Aorta (tissue), 5 donors: Measurements from ENCODE around the gene TCP11L1. TPM values are rescaled to one million over a fixed set of nuclear protein-coding genes. Genes with fewer than 3 reads are reported as not detected.
"Not testable (repeated sequence)": the region's sequence is repeated elsewhere in the genome, so short reads cannot be mapped to it uniquely, and the experiment has no call there.

ENCODE experiments used
- ATAC-seq: fragments of 200-7000 bp; cut with Tn5 transposase; one replicate; pipeline ENCODE4 v1.9.1; 2022; ENCODE audit warnings: moderate library complexity; ENCODE audit not compliant: low FRiP score
- DNase-seq, 2 donors: peaks; one replicate each; pipeline ENCODE4 v3.0.0-alpha.2; 2020
- H3K27ac ChIP-seq, 2 donors: one replicate each; pipeline ENCODE4 v1.5.1; 2013; ENCODE audit warnings: low read length in 2 of 2, mild to moderate bottlenecking in 2 of 2, moderate library complexity in 2 of 2, control low read depth in 1 of 2, inconsistent platforms in 1 of 2, low read depth in 1 of 2
- H3K27me3 ChIP-seq, 2 donors: one replicate each; pipeline ENCODE4 v1.6.1; 2013; ENCODE audit warnings: control low read depth in 1 of 2, low read length in 1 of 2, mild to moderate bottlenecking in 1 of 2, moderate library complexity in 1 of 2; ENCODE audit not compliant: insufficient read depth in 2 of 2, control insufficient read depth in 1 of 2
- H3K36me3 ChIP-seq, 2 donors: one replicate each; pipeline ENCODE4 v1.6.1; 2013; ENCODE audit warnings: control low read depth in 1 of 2, low read length in 1 of 2, mild to moderate bottlenecking in 1 of 2; ENCODE audit not compliant: insufficient read depth in 2 of 2, control insufficient read depth in 1 of 2
- H3K4me1 ChIP-seq, 2 donors: one replicate each; pipeline ENCODE4 v1.6.1; 2013; ENCODE audit warnings: low read length in 2 of 2, control low read depth in 1 of 2, mild to moderate bottlenecking in 1 of 2, moderate library complexity in 1 of 2; ENCODE audit not compliant: insufficient read depth in 2 of 2, control insufficient read depth in 1 of 2
- H3K4me3 ChIP-seq, 2 donors: one replicate each; pipeline ENCODE4 v1.5.1; 2013; ENCODE audit warnings: low read length in 2 of 2, control low read depth in 1 of 2, mild to moderate bottlenecking in 1 of 2
- H3K9me3 ChIP-seq: one replicate; pipeline ENCODE4 v1.6.1; 2013; ENCODE audit warnings: mild to moderate bottlenecking, low read length; ENCODE audit not compliant: control insufficient read depth
- WGBS, 2 donors: extraction: QIAGEN DNeasy Blood & Tissue Kit; methylation state at CpG; one replicate each; pipeline ENCODE4 v1.1.7; 2013; 5-methylcytosine and 5-hydroxymethylcytosine counted together
- intact Hi-C, 2 donors: fragments of 100-400 bp; cut with DNase I; formaldehyde crosslinking; loops; one replicate each; pipeline versions ENCODE4 v1.14.2 to v1.15.0; 2022
- polyA plus RNA-seq, 2 donors: library from polyadenylated mRNA; stranded (reverse); fragments of 200-250 nt; gene quantifications; one replicate each; pipeline ENCODE4 v1.2.3, GENCODE V29; 2013
- total RNA-seq, 2 donors: library from RNA; stranded (reverse); fragmentation: NEBNext Ultra II Directional; extraction: Animal tissue kit (Norgen Biotek cat#: 25700); gene quantifications; one replicate each; pipeline ENCODE4 v1.2.1, GENCODE V29; 2021
- donor health status: healthy with polysubstance abuse.
- donor health status: Bipolar disorder and iron deficiency.
- donor health status: DM: no; HTN: no; CAD: no.
- donor health status: DM: no; HTN: no; CAD: no.
- donor health status: DM: yes; HTN: yes; CAD: no.

The TCP11L1 gene
- total and polyA plus RNA-seq, 4 donors: 10.8 to 39.4 (median 23.7) TPM

DNA sequence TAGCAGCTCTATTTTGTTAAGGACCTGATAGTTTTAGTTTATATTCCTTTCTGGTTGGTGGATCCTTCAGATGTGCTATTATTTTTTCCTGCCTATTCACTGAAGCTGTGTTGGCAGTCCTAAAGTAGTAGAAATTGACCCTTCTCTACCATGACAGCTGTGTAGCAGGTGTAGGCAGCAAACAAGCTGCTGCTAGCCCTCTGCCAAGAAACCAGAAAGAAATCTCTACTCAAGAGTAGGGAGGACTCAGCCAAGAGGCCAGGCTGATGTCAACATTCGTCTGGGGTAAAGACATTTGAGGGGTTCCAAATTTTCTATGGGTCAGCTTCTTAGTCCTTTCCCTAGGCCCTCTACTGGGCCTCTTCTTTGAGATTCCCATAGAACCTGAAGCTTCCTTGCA, 70.7 kb downstream of the TCP11L1 start:
- no peaks in the 10 kb centered on the region for H3K9me3 ChIP-seq
- 38 to 71% methylated on average over 1 of the region's 1 CpG for WGBS, 2 donors
- H3K4me1 ChIP-seq: no peaks in the 10 kb centered on the region
- H3K27ac ChIP-seq: no peak overlapping the region
- H3K36me3 ChIP-seq: no peaks in the 10 kb centered on the region
- no peak for DNase-seq
- H3K27me3 ChIP-seq: no peaks in the 10 kb centered on the region
- intact Hi-C loops: no loop called here
- no peak for ATAC-seq
- H3K4me3 ChIP-seq: no peak overlapping the region

DNA sequence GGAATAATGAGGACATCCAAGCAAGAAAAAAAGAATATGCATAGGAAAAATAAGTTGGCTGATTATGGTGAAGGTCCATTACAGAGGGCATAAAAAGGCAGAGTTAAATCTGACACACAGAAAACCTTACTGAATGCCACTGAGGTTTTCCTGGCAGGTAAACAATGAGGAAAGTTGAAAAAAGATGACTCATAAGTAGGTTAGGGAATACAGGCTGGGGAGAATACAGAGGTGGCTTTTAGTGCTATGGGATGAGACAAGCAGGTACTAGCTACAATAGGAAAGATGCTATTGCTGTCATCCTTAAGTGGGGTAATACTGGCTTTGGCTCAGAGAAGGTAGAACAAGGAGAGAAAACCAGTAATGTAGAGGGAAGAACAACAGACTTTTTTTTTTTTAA, 77.2 kb downstream of the TCP11L1 start:
- Histone ChIP-seq H3K4me3 (no peak overlapping the region), H3K27ac (no peak overlapping the region), H3K36me3 (no peaks in the 10 kb centered on the region), H3K4me1 (no peaks in the 10 kb centered on the region), H3K9me3 (no peaks in the 10 kb centered on the region), H3K27me3 (no peaks in the 10 kb centered on the region)
- intact Hi-C loops: no loop called here
- no peak for DNase-seq
- no peak for ATAC-seq

DNA sequence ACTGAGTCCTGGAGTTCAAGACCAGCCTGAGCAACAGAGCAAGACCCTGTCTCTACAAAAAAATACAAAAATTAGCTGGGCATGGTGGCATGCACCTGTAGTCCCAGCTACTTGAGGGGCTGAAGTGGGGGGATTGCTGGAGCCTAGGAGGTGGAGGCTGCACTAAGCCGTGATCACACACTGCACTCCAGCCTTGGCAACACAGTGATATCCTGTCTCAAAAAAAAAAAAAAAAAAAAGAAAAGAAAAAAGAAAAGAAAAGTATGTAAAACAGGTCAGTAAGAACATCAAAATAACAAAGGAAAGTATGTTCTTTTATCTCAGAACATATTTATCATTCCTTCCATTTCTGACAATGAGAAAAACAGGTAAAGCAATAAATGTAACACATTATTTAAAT, 83.3 kb downstream of the TCP11L1 start:
- H3K27me3 ChIP-seq, H3K4me1 ChIP-seq, H3K4me3 ChIP-seq, H3K27ac ChIP-seq, H3K36me3 ChIP-seq, ATAC-seq, H3K9me3 ChIP-seq, intact Hi-C loops, DNase-seq: not testable (repeated sequence)
- WGBS, 2 donors: 85 to 100% methylated on average over 1 of the region's 1 CpG

Other genes with a start within 250 kb of the TCP11L1 start
- gene CCDC73, start 244.9 kb upstream of the TCP11L1 start, total RNA-seq: not detected
- gene CCDC73, start 244.9 kb upstream of the TCP11L1 start, polyA plus RNA-seq: not detected
- 1 to 10 TPM; 2.0 TPM for gene PRRG4, start 209.6 kb upstream of the TCP11L1 start, total RNA-seq
- gene PRRG4, start 209.6 kb upstream of the TCP11L1 start, polyA plus RNA-seq: 1 to 10 TPM in 1 of 2 donors, under 1 TPM in 1; 0.26 to 2.1 TPM
- 10 to 100 TPM; 22.1 to 34.3 TPM for gene QSER1, start 146.8 kb upstream of the TCP11L1 start, total RNA-seq
- gene QSER1, start 146.8 kb upstream of the TCP11L1 start, polyA plus RNA-seq: 1 to 10 TPM; 2.5 to 3.9 TPM
- gene DEPDC7, start 23.7 kb upstream of the TCP11L1 start, total RNA-seq: 1 to 10 TPM in 1 of 2 donors, under 1 TPM in 1; 0.78 to 2.6 TPM
- gene DEPDC7, start 23.7 kb upstream of the TCP11L1 start, polyA plus RNA-seq: 1 to 10 TPM in 1 of 2 donors, under 1 TPM in 1; 0.31 to 6.4 TPM
- gene CSTF3, start 121.9 kb downstream of the TCP11L1 start, total RNA-seq: 10 to 100 TPM; 19.8 to 21.1 TPM
- gene CSTF3, start 121.9 kb downstream of the TCP11L1 start, polyA plus RNA-seq: 10 to 100 TPM; 11.4 to 17.4 TPM
- gene HIPK3, start 217.8 kb downstream of the TCP11L1 start, total RNA-seq: 100 to 1,000 TPM; 213 to 251 TPM
- 10 to 100 TPM; 24.8 to 25.4 TPM for gene HIPK3, start 217.8 kb downstream of the TCP11L1 start, polyA plus RNA-seq